HUES48 (cell line): ENCODE data around the gene GCNT2.
"Not testable (repeated sequence)": the region's sequence is repeated elsewhere in the genome, so short reads cannot be mapped to it uniquely, and the experiment has no call there.

Experiments
- H3K27ac ChIP-seq: one replicate; pipeline ENCODE4 v1.7.0; 2013; ENCODE audit warnings: low read depth, low read length, inconsistent platforms
- H3K27me3 ChIP-seq: 2 replicates; pipeline ENCODE4 v1.6.1; 2013; ENCODE audit warnings: mild to moderate bottlenecking, low read length; ENCODE audit not compliant: control insufficient read depth, insufficient read depth
- H3K36me3 ChIP-seq: 2 replicates; pipeline ENCODE4 v1.6.1; 2013; ENCODE audit warnings: low read length; ENCODE audit not compliant: control insufficient read depth, insufficient read depth
- H3K4me1 ChIP-seq: 2 replicates; pipeline ENCODE4 v1.6.1; 2013; ENCODE audit warnings: mild to moderate bottlenecking, low read length; ENCODE audit not compliant: control insufficient read depth, insufficient read depth
- H3K4me3 ChIP-seq: 2 replicates; pipeline ENCODE4 v1.5.1; 2013; ENCODE audit warnings: mild to moderate bottlenecking, low read depth, low read length
- H3K9ac ChIP-seq: 2 replicates; pipeline ENCODE4 v1.6.1; 2013; ENCODE audit warnings: mild to moderate bottlenecking, low read depth, low read length, moderate library complexity
- H3K9me3 ChIP-seq: 2 replicates; pipeline ENCODE4 v1.6.1; 2013; ENCODE audit warnings: low read length; ENCODE audit not compliant: control insufficient read depth, insufficient read depth

The GCNT2 gene

GRCh38 chr6:10561611-10562199, 40.6 kb downstream of the GCNT2 start:
- H3K4me1 ChIP-seq: peaks cover 39% of the 10 kb centered on the region

DNA sequence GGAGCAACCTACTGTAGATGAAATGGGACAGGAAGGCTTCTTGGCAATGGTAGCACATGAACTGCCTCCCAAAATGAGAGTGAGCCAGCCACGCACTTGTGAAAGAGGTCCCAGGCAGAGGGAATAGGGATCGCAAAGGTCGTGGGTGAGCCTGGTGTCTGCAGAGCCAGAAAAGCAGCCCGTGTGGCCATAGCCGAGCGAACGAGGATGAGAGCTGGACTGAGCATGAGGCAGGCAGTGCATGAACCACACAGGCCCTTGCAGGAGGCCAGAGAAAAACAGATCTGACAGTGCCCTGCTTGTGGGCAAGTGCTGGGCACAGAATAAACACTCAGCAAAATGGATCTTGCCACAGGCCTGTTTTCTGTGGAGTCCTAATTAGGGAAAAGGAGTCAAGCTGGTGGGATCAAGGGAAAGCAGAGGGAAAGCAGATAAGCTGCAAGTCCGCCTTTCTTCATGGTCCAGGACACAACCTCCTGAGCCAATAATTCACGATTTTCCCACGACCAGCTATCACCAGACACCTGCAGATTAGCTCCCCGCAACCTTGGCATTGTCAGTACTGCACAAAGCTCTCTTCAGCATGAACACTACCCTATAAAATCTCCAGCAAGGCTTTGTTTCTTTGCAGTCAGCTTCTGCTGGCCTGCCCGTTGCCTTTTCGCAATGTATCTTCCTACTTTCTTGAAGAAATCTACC, 44.0 kb downstream of the GCNT2 start:
- H3K4me1 ChIP-seq: peaks cover 22% of the 10 kb centered on the region
- no peaks in the 10 kb centered on the region for H3K9me3 ChIP-seq
- H3K36me3 ChIP-seq: peaks cover 28% of the 10 kb centered on the region
- no peak overlapping the region for H3K4me3 ChIP-seq
- no peaks in the 10 kb centered on the region for H3K27me3 ChIP-seq
- no peak overlapping the region for H3K27ac ChIP-seq
- H3K9ac ChIP-seq: no peak overlapping the region

More at GRCh38 chr6:10561611-10562199, 40.6 kb downstream of the GCNT2 start:
- H3K9me3 ChIP-seq: no peaks in the 10 kb centered on the region
- H3K36me3 ChIP-seq: peaks cover 16% of the 10 kb centered on the region
- no peaks in the 10 kb centered on the region for H3K27me3 ChIP-seq
- no peak overlapping the region for H3K4me3 ChIP-seq
- H3K9ac ChIP-seq: no peak overlapping the region
- H3K27ac ChIP-seq: no peak overlapping the region

DNA sequence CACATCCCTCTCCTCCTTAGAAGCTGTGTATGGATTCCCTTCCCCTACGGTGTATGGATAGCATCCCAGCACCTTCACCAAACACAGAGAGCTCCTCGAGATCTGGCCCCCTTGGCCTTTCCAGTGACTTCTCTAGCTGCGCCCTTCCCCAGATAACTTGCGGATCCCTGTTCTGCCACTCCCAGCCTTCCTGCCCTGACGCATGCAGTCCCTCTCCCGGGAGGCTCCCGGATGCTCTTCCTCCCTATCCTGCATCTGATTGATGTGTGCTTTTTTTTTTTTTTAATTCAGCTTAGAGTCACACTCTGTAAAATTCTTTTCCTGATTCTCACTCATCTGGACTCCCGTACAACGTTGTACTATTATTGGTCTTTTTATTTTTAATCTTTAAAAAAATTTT, 44.8 kb downstream of the GCNT2 start:
- H3K27me3 ChIP-seq: no peaks in the 10 kb centered on the region
- H3K9me3 ChIP-seq: no peaks in the 10 kb centered on the region
- H3K9ac ChIP-seq: no peak overlapping the region
- H3K36me3 ChIP-seq: peaks cover 33% of the 10 kb centered on the region
- no peak overlapping the region for H3K27ac ChIP-seq
- no peak overlapping the region for H3K4me3 ChIP-seq
- peaks cover 14% of the 10 kb centered on the region; the same call in 1 of the 2 replicates for H3K4me1 ChIP-seq

- no peak overlapping the region for H3K27ac ChIP-seq
- H3K9ac ChIP-seq: no peak overlapping the region
- no peaks in the 10 kb centered on the region for H3K9me3 ChIP-seq
- peaks cover 28% of the 10 kb centered on the region for H3K36me3 ChIP-seq
- H3K4me3 ChIP-seq: no peak overlapping the region
- H3K27me3 ChIP-seq: no peaks in the 10 kb centered on the region
- peaks cover 9% of the 10 kb centered on the region; the same call in 1 of the 2 replicates for H3K4me1 ChIP-seq
These were observed 46.3 kb downstream of the GCNT2 start for GRCh38 chr6:10567256-10568026.

DNA sequence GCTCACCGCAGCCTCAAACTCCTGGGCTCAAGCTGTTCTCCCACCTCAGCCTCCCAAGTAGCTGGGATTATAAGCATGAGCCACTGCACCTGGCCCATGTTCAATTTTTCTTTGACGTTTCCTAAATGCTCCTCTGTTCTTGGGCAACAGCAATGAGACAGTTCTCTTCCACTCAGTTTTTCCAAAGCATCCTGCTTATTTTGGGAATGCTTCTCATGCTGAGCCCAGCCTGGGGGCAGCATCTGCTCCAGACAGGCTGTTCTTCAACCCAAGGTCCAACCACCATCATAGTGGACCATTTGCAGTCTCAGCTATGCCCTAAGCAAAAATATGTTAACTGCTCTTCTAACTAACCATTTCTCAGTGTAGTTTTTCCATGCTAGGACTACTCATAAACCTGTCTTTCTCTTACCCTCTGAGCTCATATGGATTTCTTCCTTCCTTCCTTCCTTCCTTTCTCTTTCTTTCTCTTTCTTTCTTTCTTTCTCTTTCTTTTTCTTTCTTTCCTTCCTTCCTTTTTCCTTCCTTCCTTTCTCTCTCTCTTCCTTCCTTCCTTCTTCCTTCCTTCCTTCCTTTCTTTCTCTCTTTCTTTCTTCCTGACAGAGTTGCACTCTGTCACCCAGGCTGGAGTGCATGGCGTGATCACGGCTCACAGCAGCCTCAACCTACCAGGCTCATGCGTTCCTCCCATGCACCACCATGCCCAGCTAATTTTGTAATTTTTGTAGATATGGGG, 48.4 kb downstream of the GCNT2 start:
- Histone ChIP-seq H3K9me3 (no peaks in the 10 kb centered on the region), H3K4me3 (no peak overlapping the region), H3K9ac (no peak overlapping the region), H3K27me3 (no peaks in the 10 kb centered on the region), H3K4me1 (peaks cover 22% of the 10 kb centered on the region), H3K27ac (no peak overlapping the region), H3K36me3 (peaks cover 21% of the 10 kb centered on the region)

- H3K9ac ChIP-seq, H3K4me3 ChIP-seq, H3K27me3 ChIP-seq, H3K36me3 ChIP-seq, H3K27ac ChIP-seq, H3K9me3 ChIP-seq: not testable (repeated sequence)
- H3K4me1 ChIP-seq: peaks cover 37% of the 10 kb centered on the region
These were observed 54.4 kb downstream of the GCNT2 start for GRCh38 chr6:10575519-10575918.

DNA sequence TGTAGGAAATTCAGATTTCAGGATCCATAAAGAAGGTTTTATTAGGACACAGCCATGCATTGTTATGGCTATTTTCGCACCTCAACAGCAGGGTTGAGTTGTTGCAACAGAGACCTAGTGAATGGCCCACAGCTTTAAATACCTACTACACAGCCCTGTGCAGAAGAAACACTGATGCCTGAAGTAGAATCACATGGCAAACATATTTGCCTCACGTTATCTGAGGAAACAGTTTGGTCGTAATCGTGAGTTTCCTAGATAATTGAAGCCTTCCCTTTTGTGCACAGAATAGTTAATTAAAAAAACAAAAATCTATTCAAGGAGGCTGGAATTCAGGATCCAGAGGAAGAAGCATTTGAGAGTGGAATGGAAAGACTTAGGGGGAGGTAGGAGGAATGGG, 55.1 kb downstream of the GCNT2 start:
- Histone ChIP-seq H3K27ac (no peak overlapping the region), H3K4me1 (peaks cover 42% of the 10 kb centered on the region), H3K4me3 (no peak overlapping the region), H3K36me3 (no peaks in the 10 kb centered on the region), H3K27me3 (no peaks in the 10 kb centered on the region), H3K9ac (no peak overlapping the region), H3K9me3 (no peaks in the 10 kb centered on the region)

GRCh38 chr6:10577112-10577511, 56.0 kb downstream of the GCNT2 start:
- Histone ChIP-seq H3K4me3 (no peak overlapping the region), H3K9me3 (no peaks in the 10 kb centered on the region), H3K4me1 (peaks cover 42% of the 10 kb centered on the region), H3K27me3 (no peaks in the 10 kb centered on the region), H3K27ac (no peak overlapping the region), H3K9ac (no peak overlapping the region), H3K36me3 (no peaks in the 10 kb centered on the region)

DNA sequence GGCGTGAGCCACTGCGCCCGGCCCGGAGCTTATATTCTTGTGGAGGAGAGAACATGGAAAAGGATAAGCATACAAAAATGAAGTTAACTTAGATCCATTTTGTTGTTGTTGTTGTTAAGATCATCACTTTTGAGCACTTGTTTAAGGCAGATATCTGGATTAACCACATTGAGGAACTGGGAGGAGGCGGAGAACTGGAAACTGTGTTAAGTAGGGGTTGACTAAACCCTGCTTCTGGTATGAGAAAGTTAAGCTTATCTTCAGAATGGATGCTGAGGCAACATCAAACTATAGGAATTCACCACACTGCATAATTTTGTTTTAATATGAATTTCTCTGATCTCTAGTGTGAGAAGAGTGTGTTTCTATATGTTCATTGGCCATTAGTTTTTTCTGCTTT, 57.6 kb downstream of the GCNT2 start:
- no peaks in the 10 kb centered on the region for H3K36me3 ChIP-seq
- H3K4me1 ChIP-seq: peaks cover 43% of the 10 kb centered on the region
- no peak overlapping the region for H3K4me3 ChIP-seq
- H3K9ac ChIP-seq: no peak overlapping the region
- H3K9me3 ChIP-seq: no peaks in the 10 kb centered on the region
- no peak overlapping the region for H3K27ac ChIP-seq
- H3K27me3 ChIP-seq: no peaks in the 10 kb centered on the region

DNA sequence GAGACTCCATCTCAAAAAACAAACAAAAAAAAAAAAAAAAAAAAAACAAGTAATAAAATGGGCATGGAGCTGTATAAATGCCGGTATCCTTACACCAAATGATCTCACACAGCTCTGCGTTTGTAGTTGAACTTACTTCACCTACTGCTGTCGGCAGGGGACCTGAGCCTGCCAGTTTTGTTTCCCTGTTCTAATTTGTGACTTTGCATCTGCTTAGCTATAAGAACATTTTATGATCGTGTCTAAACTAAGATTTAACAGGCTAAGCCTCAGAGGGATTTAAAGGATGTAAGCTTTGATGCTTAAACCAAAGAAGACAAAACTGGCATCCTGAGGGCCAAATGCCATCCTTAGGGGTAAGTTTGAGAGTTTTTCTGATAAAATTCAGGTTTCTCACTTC, 58.7 kb downstream of the GCNT2 start:
- Histone ChIP-seq H3K4me1 (peaks cover 44% of the 10 kb centered on the region), H3K36me3 (no peaks in the 10 kb centered on the region), H3K9me3 (no peaks in the 10 kb centered on the region), H3K4me3 (no peak overlapping the region), H3K9ac (no peak overlapping the region), H3K27ac (no peak overlapping the region), H3K27me3 (no peaks in the 10 kb centered on the region)
